Measurements from ENCODE around the gene OR2AE1. TPM values are rescaled to one million over a fixed set of nuclear protein-coding genes. Genes with fewer than 3 reads are reported as not detected.

OR2AE1 gene
- total and polyA plus RNA-seq, 2 of the 4 experiments (the other 2 are of a cell fraction): 0.17 to 0.18 TPM

DNA sequence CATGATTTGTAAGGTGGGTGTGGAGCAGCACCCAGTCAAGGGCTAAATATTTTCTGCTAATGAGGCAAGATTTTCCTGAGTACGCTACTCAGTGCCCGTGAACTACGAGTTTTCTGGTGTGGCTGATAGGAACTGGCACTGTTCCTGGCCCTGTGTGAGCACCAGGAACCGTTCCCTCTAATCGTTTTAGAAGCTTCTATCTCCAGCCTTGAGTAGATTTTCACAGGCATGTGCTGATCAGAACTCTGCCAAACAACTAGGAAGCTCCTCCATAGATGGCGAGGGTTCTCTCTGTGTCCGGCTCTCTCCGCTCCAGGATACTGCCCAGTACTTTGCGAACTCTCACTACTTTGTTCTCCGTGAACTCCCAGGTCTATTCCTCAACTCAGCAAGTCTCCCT, 24.7 kb upstream of the OR2AE1 start:
- Histone ChIP-seq H4K5ac (ENCODE audit: low read depth, low read length) (no peak overlapping the region), H3K27ac (ENCODE audit: insufficient read depth, low read length) (no peak overlapping the region), H3K9me1 (ENCODE audit: insufficient read depth, low read length) (peaks cover 3% of the 10 kb centered on the region), H3K4me3 (ENCODE audit: insufficient read depth, low read depth, low read length) (no peak overlapping the region), H3K18ac (ENCODE audit: low read depth, low read length) (no peak overlapping the region), H3K4me2 (ENCODE audit: low read depth, low read length) (no peak overlapping the region), H3K56ac (ENCODE audit: extremely low read depth, insufficient read depth, low read length) (no peak overlapping the region), H3K79me1 (ENCODE audit: low read depth in 1 of 2, low read length in 2 of 2) (peaks cover 0 to 18% of the 10 kb centered on the region in 2 experiments; a peak in 2 of 4 replicates), H2AK9ac (replicated peaks; ENCODE audit: low read depth, low read length, poor library complexity) (peak overlapping the region; percentile 24), H2BK20ac (ENCODE audit: low read depth, low read length) (no peak overlapping the region), H2BK5ac (ENCODE audit: low read depth, low read length, poor library complexity, severe bottlenecking) (no peak overlapping the region), H3K14ac (replicated peaks; ENCODE audit: low read depth, low read length) (no peak overlapping the region), H4K8ac (ENCODE audit: low read depth in 2 of 2, low read length in 2 of 2) (no peak overlapping the region), H2AFZ (replicated peaks; ENCODE audit: low read length, poor library complexity) (no peak overlapping the region), H3K4me1 (ENCODE audit: control insufficient read depth, insufficient read depth, low read length) (no peaks in the 10 kb centered on the region), H2BK15ac (ENCODE audit: low read depth, low read length) (no peak overlapping the region), H4K20me1 (ENCODE audit: insufficient read depth, low read length) (no peaks in the 10 kb centered on the region), H3K36me3 (ENCODE audit: control insufficient read depth, insufficient read depth, low read length) (peaks cover 44% of the 10 kb centered on the region), H3K23ac (ENCODE audit: low read depth, low read length) (no peak overlapping the region), H4K91ac (ENCODE audit: insufficient read depth, low read depth, low read length) (no peak overlapping the region), H3K9me3 (ENCODE audit: control insufficient read depth, insufficient read depth, low read length) (no peaks in the 10 kb centered on the region), H3K27me3 (ENCODE audit: control insufficient read depth, insufficient read depth, low read length) (no peaks in the 10 kb centered on the region), H3K9ac (ENCODE audit: low read depth, low read length) (no peak overlapping the region), H2BK120ac (ENCODE audit: low read depth, low read length) (no peak overlapping the region), H3K4ac (ENCODE audit: low read depth, low read length) (no peak overlapping the region), H2AK5ac (ENCODE audit: low read depth, low read length) (no peak overlapping the region)
- intact Hi-C loops (cut with micrococcal nuclease) (no loop called here), dilution Hi-C loops (cut with HindIII; ENCODE audit: low sequenced_read_pairs, unreplicated experiment) (no loop called here), in situ Hi-C loops (cut with MboI; ENCODE audit: low sequenced_read_pairs) (no loop called here)
- no TSS peak for BruUV-seq (replicated peaks)
- POLR2A ChIA-PET (ENCODE audit: unreplicated experiment): no interaction called here
- DNase-seq (no peak), ATAC-seq (ENCODE audit: low read depth) (no peak)
- TF ChIP-seq RFX5 (IDR thresholded peaks at IDR 0.05; ENCODE audit: low read depth, low read length) (no peak), SMC3 (IDR thresholded peaks at IDR 0.05; ENCODE audit: low read depth, low read length) (no peak), NFE2L2 (IDR thresholded peaks at IDR 0.05; ENCODE audit: low read depth, low read length) (no peak), CHD1 (IDR thresholded peaks at IDR 0.05; ENCODE audit: low read depth, low read length) (no peak), FOS (IDR thresholded peaks at IDR 0.05; ENCODE audit: low read depth, low read length) (no peak), MAZ (IDR thresholded peaks at IDR 0.05; ENCODE audit: borderline replicate concordance, low read depth, low read length) (no peak), RAD21 (IDR thresholded peaks at IDR 0.05; ENCODE audit: low read length) (no peak), POLR2A (IDR thresholded peaks at IDR 0.05; ENCODE audit: low read depth, low read length) (no peak)
- TF ChIP-seq, protein P1, sequence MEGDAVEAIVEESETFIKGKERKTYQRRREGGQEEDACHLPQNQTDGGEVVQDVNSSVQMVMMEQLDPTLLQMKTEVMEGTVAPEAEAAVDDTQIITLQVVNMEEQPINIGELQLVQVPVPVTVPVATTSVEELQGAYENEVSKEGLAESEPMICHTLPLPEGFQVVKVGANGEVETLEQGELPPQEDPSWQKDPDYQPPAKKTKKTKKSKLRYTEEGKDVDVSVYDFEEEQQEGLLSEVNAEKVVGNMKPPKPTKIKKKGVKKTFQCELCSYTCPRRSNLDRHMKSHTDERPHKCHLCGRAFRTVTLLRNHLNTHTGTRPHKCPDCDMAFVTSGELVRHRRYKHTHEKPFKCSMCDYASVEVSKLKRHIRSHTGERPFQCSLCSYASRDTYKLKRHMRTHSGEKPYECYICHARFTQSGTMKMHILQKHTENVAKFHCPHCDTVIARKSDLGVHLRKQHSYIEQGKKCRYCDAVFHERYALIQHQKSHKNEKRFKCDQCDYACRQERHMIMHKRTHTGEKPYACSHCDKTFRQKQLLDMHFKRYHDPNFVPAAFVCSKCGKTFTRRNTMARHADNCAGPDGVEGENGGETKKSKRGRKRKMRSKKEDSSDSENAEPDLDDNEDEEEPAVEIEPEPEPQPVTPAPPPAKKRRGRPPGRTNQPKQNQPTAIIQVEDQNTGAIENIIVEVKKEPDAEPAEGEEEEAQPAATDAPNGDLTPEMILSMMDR (conservative IDR thresholded peaks at IDR 0.05; ENCODE audit: low read depth, low read length): no peak
- CTCF ChIA-PET: no interaction called here
- 94% methylated on average over 10 of the region's 10 CpGs; no CpG with 5 or more reads in 1 of the 2 experiments for WGBS, 2 experiments (ENCODE audit: extremely low coverage in 2 of 2, insufficient read length in 1 of 2)
